A673 (cell line): ENCODE data around the gene H6PD.

Source experiments
- CTCF ChIP-seq: fragments of 300-800, 200-600 bp; sonication (generic); conservative IDR thresholded peaks from 2 replicates; pipeline ENCODE4 v1.5.1; 2017; ENCODE audit warnings: low read depth, mild to moderate bottlenecking, antibody characterized with exemption, low read length, moderate library complexity, mixed read lengths
- EZH2 ChIP-seq: fragments of 200-600 bp; sonication (generic); IDR thresholded peaks from 2 replicates; pipeline ENCODE4 v1.6.1; 2017; ENCODE audit warnings: borderline replicate concordance, low read depth, mild to moderate bottlenecking, mixed read lengths, antibody characterized with exemption, low read length; ENCODE audit not compliant: poor library complexity, severe bottlenecking

GRCh38 chr1:9253004-9253403 lies 18.4 kb downstream of the H6PD start:
- TF ChIP-seq CTCF = no peak
- TF ChIP-seq EZH2 = no peak
